Endothelial cell (in vitro differentiated cells): ENCODE results near the gene OR7D2. TPM values are rescaled to one million over a fixed set of nuclear protein-coding genes. Genes with fewer than 3 reads are reported as not detected.
"Not testable (repeated sequence)": the region's sequence is repeated elsewhere in the genome, so short reads cannot be mapped to it uniquely, and the experiment has no call there.

Experiments
- DNase-seq: peaks from one replicate; pipeline ENCODE4 v3.0.0; 2021; ENCODE audit warnings: low spot score
- H3K27ac Mint-ChIP-seq: one replicate; pipeline ENCODE4 v1.8.0; 2021; ENCODE audit warnings: mixed read lengths, inconsistent platforms; ENCODE audit not compliant: unreplicated experiment
- H3K27me3 Mint-ChIP-seq: one replicate; pipeline ENCODE4 v1.8.0; 2021; ENCODE audit warnings: mild to moderate bottlenecking, moderate library complexity, mixed read lengths, inconsistent platforms; ENCODE audit not compliant: unreplicated experiment
- H3K36me3 Mint-ChIP-seq: one replicate; pipeline ENCODE4 v1.8.0; 2021; ENCODE audit warnings: mild to moderate bottlenecking, low read depth, mixed read lengths, inconsistent platforms; ENCODE audit not compliant: unreplicated experiment
- H3K4me1 Mint-ChIP-seq: one replicate; pipeline ENCODE4 v1.8.0; 2021; ENCODE audit warnings: mild to moderate bottlenecking, mixed read lengths, inconsistent platforms; ENCODE audit not compliant: unreplicated experiment
- H3K4me3 Mint-ChIP-seq: one replicate; pipeline ENCODE4 v1.8.0; 2021; ENCODE audit warnings: mild to moderate bottlenecking, mixed read lengths, inconsistent platforms; ENCODE audit not compliant: unreplicated experiment
- H3K9me3 Mint-ChIP-seq: one replicate; pipeline ENCODE4 v1.8.0; 2021; ENCODE audit warnings: mixed read lengths, inconsistent platforms; ENCODE audit not compliant: unreplicated experiment
- total RNA-seq: library from RNA; stranded (reverse); fragmentation: NEBNext Ultra II Directional; extraction: Animal tissue kit (Norgen Biotek cat#: 25700); gene quantifications from one replicate; pipeline ENCODE4 v1.2.1, GENCODE V29; 2021; ENCODE audit not compliant: unreplicated experiment
- TF ChIP-seq, protein P1 (sequence below): fragments of 200-600 bp; sonication (generic); IDR thresholded peaks from one replicate; pipeline ENCODE4 v1.5.0; 2021; ENCODE audit warnings: antibody characterized with exemption; ENCODE audit not compliant: unreplicated experiment

OR7D2 gene
- total RNA-seq, 1 donor from 2014 or later = not detected

- H3K27ac Mint-ChIP-seq = no peak overlapping the region
- TF ChIP-seq, protein P1, sequence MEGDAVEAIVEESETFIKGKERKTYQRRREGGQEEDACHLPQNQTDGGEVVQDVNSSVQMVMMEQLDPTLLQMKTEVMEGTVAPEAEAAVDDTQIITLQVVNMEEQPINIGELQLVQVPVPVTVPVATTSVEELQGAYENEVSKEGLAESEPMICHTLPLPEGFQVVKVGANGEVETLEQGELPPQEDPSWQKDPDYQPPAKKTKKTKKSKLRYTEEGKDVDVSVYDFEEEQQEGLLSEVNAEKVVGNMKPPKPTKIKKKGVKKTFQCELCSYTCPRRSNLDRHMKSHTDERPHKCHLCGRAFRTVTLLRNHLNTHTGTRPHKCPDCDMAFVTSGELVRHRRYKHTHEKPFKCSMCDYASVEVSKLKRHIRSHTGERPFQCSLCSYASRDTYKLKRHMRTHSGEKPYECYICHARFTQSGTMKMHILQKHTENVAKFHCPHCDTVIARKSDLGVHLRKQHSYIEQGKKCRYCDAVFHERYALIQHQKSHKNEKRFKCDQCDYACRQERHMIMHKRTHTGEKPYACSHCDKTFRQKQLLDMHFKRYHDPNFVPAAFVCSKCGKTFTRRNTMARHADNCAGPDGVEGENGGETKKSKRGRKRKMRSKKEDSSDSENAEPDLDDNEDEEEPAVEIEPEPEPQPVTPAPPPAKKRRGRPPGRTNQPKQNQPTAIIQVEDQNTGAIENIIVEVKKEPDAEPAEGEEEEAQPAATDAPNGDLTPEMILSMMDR = no peak
- H3K4me3 Mint-ChIP-seq = no peak overlapping the region
- peaks cover 32% of the 10 kb centered on the region for H3K9me3 Mint-ChIP-seq
- no peak for DNase-seq
- H3K27me3 Mint-ChIP-seq = peaks cover 4% of the 10 kb centered on the region
- H3K36me3 Mint-ChIP-seq = peaks cover 15% of the 10 kb centered on the region
- no peaks in the 10 kb centered on the region for H3K4me1 Mint-ChIP-seq
These were observed 8.4 kb downstream of the OR7D2 start for GRCh38 chr19:9187191-9187590.

- Mint-ChIP-seq H3K4me1 (no peaks in the 10 kb centered on the region), H3K9me3 (peaks cover 43% of the 10 kb centered on the region), H3K27me3 (peaks cover 4% of the 10 kb centered on the region), H3K4me3 (no peak overlapping the region), H3K27ac (no peak overlapping the region), H3K36me3 (peaks cover 15% of the 10 kb centered on the region)
- TF ChIP-seq, protein P1 = no peak
- DNase-seq = no peak
These were observed 10.8 kb downstream of the OR7D2 start for GRCh38 chr19:9189535-9189934.

GRCh38 chr19:9198044-9198443 lies 19.3 kb downstream of the OR7D2 start:
- H3K27me3 Mint-ChIP-seq, H3K4me1 Mint-ChIP-seq, H3K36me3 Mint-ChIP-seq, H3K4me3 Mint-ChIP-seq, DNase-seq, H3K27ac Mint-ChIP-seq: not testable (repeated sequence)
- peaks cover 11% of the 10 kb centered on the region for H3K9me3 Mint-ChIP-seq

- H3K4me1 Mint-ChIP-seq = no peaks in the 10 kb centered on the region
These were observed 26.8 kb downstream of the OR7D2 start for GRCh38 chr19:9205501-9206113.

GRCh38 chr19:9219489-9219888 lies 40.7 kb downstream of the OR7D2 start, which contains the start of gene OR7D4:
Gene OR7D4 (minus strand): TSS chr19:9219589. CDS start chr19:9214837, 4,752 bp downstream.
- Mint-ChIP-seq H3K36me3 (peaks cover 4% of the 10 kb centered on the region), H3K27me3 (peaks cover 2% of the 10 kb centered on the region), H3K4me1 (no peaks in the 10 kb centered on the region), H3K4me3 (no peak within 1 kb of the TSS), H3K9me3 (peaks cover 40% of the 10 kb centered on the region), H3K27ac (no peak within 1 kb of the TSS)
- no peak for DNase-seq
- TF ChIP-seq, protein P1 = no peak

More at GRCh38 chr19:9205501-9206113, 26.8 kb downstream of the OR7D2 start:
- Mint-ChIP-seq H3K27ac (no peak overlapping the region), H3K4me3 (no peak overlapping the region), H3K36me3 (no peaks in the 10 kb centered on the region), H3K9me3 (peaks cover 18% of the 10 kb centered on the region), H3K27me3 (no peaks in the 10 kb centered on the region)
- DNase-seq = peak; percentile 58
- TF ChIP-seq, protein P1 = peak; percentile 49

Other genes starting within 250 kb of the OR7D2 start
- gene MUC16, start 168.6 kb upstream of the OR7D2 start, total RNA-seq = not detected
- not detected for gene OR1M1, start 91.9 kb upstream of the OR7D2 start, total RNA-seq
- gene OR7G2, start 71.5 kb upstream of the OR7D2 start, total RNA-seq = not detected
- not detected for gene OR7G1, start 63.2 kb upstream of the OR7D2 start, total RNA-seq
- gene OR7G3, start 52.0 kb upstream of the OR7D2 start, total RNA-seq = not detected
- gene ZNF317, start 38.6 kb upstream of the OR7D2 start, total RNA-seq = 27.1 TPM
- not detected for gene OR7D4, start 40.6 kb downstream of the OR7D2 start, total RNA-seq
- not detected for gene OR7E24, start 72.0 kb downstream of the OR7D2 start, total RNA-seq
- 3.9 TPM for gene ZNF699, start 130.9 kb downstream of the OR7D2 start, total RNA-seq
- gene ZNF559, start 145.2 kb downstream of the OR7D2 start, total RNA-seq = 6.8 TPM
- gene ZNF177, start 184.0 kb downstream of the OR7D2 start, total RNA-seq = 1.1 TPM